GM23338 (cell line): ENCODE measurements around the gene SOD3. TPM values are rescaled to one million over a fixed set of nuclear protein-coding genes. Genes with fewer than 3 reads are reported as not detected.

Experiments used
- ATAC-seq: fragments of 200-7000 bp; cut with Tn5 transposase; 3 replicates; pipeline ENCODE4 v1.9.1; 2020
- DNase-seq: peaks from one replicate; pipeline ENCODE4 v3.0.0-alpha.2; 2015; ENCODE audit warnings: low spot score
- H2AFZ ChIP-seq: fragments of 200-600 bp; sonication (generic); 2 replicates; pipeline ENCODE4 v1.8.0; 2016; ENCODE audit warnings: antibody characterized with exemption, mild to moderate bottlenecking, moderate library complexity
- H3F3A ChIP-seq: fragments of 200-600 bp; sonication (generic); replicated peaks from 2 replicates; pipeline ENCODE4 v1.8.0; 2017; ENCODE audit warnings: antibody characterized with exemption, mixed run types, low read depth
- H3K27ac ChIP-seq: fragments of 200-600 bp; sonication (generic); 2 replicates; pipeline ENCODE4 v1.6.1; 2016; ENCODE audit warnings: low read depth
- H3K27me3 ChIP-seq: fragments of 200-600 bp; sonication (generic); 2 replicates; pipeline ENCODE4 v1.8.0; 2016; ENCODE audit warnings: mild to moderate bottlenecking, mixed run types, moderate library complexity; ENCODE audit not compliant: insufficient read depth
- H3K36me3 ChIP-seq: fragments of 200-600 bp; sonication (generic); 2 replicates; pipeline ENCODE4 v1.8.0; 2016; ENCODE audit warnings: mild to moderate bottlenecking; ENCODE audit not compliant: insufficient read depth
- H3K4me1 ChIP-seq: fragments of 200-600 bp; sonication (generic); 2 replicates; pipeline ENCODE4 v1.8.0; 2016; ENCODE audit warnings: mild to moderate bottlenecking, moderate library complexity; ENCODE audit not compliant: insufficient read depth
- H3K4me2 ChIP-seq: fragments of 200-600 bp; sonication (generic); 2 replicates; pipeline ENCODE4 v1.7.1; 2017; ENCODE audit warnings: mixed run types
- H3K4me3 ChIP-seq: fragments of 200-600 bp; sonication (generic); 2 replicates; pipeline ENCODE4 v1.6.1; 2016; ENCODE audit warnings: mixed run types
- H3K79me2 ChIP-seq: fragments of 200-600 bp; sonication (generic); replicated peaks from 2 replicates; pipeline ENCODE4 v1.8.0; 2017; ENCODE audit warnings: mild to moderate bottlenecking; ENCODE audit not compliant: insufficient read depth
- H3K9me2 ChIP-seq: fragments of 200-600 bp; sonication (generic); 2 replicates; pipeline ENCODE4 v1.8.0; 2017; ENCODE audit not compliant: insufficient read depth
- H4K20me1 ChIP-seq: fragments of 200-600 bp; sonication (generic); replicated peaks from 2 replicates; pipeline ENCODE4 v1.8.0; 2017; ENCODE audit warnings: mild to moderate bottlenecking; ENCODE audit not compliant: insufficient read depth
- H3K27ac Mint-ChIP-seq: 2 replicates; pipeline ENCODE4 v1.8.0; 2020; ENCODE audit warnings: inconsistent platforms, mild to moderate bottlenecking, moderate library complexity, mixed read lengths
- H3K27me3 Mint-ChIP-seq: 3 replicates; pipeline ENCODE4 v1.8.0; 2022; ENCODE audit warnings: low read depth, mild to moderate bottlenecking, moderate library complexity, mixed read lengths, inconsistent platforms; ENCODE audit not compliant: insufficient read depth, poor library complexity
- H3K36me3 Mint-ChIP-seq: 3 replicates; pipeline ENCODE4 v1.8.0; 2021; ENCODE audit warnings: low read depth, mild to moderate bottlenecking, inconsistent platforms, moderate library complexity, mixed read lengths
- H3K4me1 Mint-ChIP-seq: 3 replicates; pipeline ENCODE4 v1.8.0; 2020; ENCODE audit warnings: mild to moderate bottlenecking, inconsistent platforms, mixed read lengths
- H3K4me3 Mint-ChIP-seq: 3 replicates; pipeline ENCODE4 v1.8.0; 2021; ENCODE audit warnings: moderate library complexity, mild to moderate bottlenecking, inconsistent platforms, mixed read lengths
- H3K9me3 Mint-ChIP-seq: 3 replicates; pipeline ENCODE4 v1.8.0; 2020; ENCODE audit warnings: moderate library complexity, mild to moderate bottlenecking, inconsistent platforms, mixed read lengths
- ETS1 ChIP-seq: IDR thresholded peaks from 2 replicates; pipeline ENCODE4 v1.6.1; 2016; ENCODE audit warnings: antibody characterized with exemption
- EZH2 ChIP-seq: fragments of 200-600 bp; sonication (generic); IDR thresholded peaks from one replicate; pipeline ENCODE4 v1.8.0; 2017; ENCODE audit warnings: antibody characterized with exemption, mild to moderate bottlenecking, low read depth; ENCODE audit not compliant: unreplicated experiment
- EZH2phosphoT487 ChIP-seq: fragments of 200-600 bp; sonication (generic); IDR thresholded peaks from one replicate; pipeline ENCODE4 v1.8.1; 2018; ENCODE audit warnings: antibody characterized with exemption; ENCODE audit not compliant: unreplicated experiment
- JUNB ChIP-seq: IDR thresholded peaks from one replicate; pipeline ENCODE4 v1.6.1; 2016; ENCODE audit warnings: antibody characterized with exemption; ENCODE audit not compliant: unreplicated experiment
- NANOG ChIP-seq: IDR thresholded peaks from 2 replicates; pipeline ENCODE4 v1.6.1; 2016; ENCODE audit warnings: antibody characterized with exemption, borderline replicate concordance
- POLR2AphosphoS5 ChIP-seq: IDR thresholded peaks from 2 replicates; pipeline ENCODE4 v1.6.1; 2016; ENCODE audit warnings: antibody characterized with exemption, low read depth
- STAT1 ChIP-seq: IDR thresholded peaks from one replicate; pipeline ENCODE4 v1.6.1; 2016; ENCODE audit warnings: antibody characterized with exemption; ENCODE audit not compliant: unreplicated experiment
- ZNF114 ChIP-seq: fragments of 250-450 bp; sonication (Bioruptor Pico); IDR thresholded peaks from 2 replicates; pipeline ENCODE4 v1.5.0; 2020; ENCODE audit warnings: mild to moderate bottlenecking, moderate library complexity
- ZNF331 ChIP-seq: fragments of 250-450 bp; sonication (Bioruptor Pico); IDR thresholded peaks from 2 replicates; pipeline ENCODE4 v1.5.0; 2020; ENCODE audit warnings: low read depth, mild to moderate bottlenecking, moderate library complexity
- polyA plus RNA-seq: library from polyadenylated mRNA; unstranded; fragments of >200 nt; fragmentation: Nextera tagmentation; extraction: Ambion mirVana; gene quantifications from 2 replicates; pipeline ENCODE4 v1.2.1, GENCODE V29; 2016
- total RNA-seq: library from RNA; depleted of rRNA; stranded (reverse); fragments of >200 nt; shearing (Covaris generic); gene quantifications from 2 replicates; pipeline ENCODE4 v1.2.3, GENCODE V29; 2014
- TF ChIP-seq, protein P1 (sequence below): fragments of 250-450 bp; sonication (Bioruptor Pico); IDR thresholded peaks from 2 replicates; pipeline ENCODE4 v1.5.0; 2020; ENCODE audit warnings: mild to moderate bottlenecking, moderate library complexity
- TF ChIP-seq, protein P2 (sequence below), 2 experiments: fragments of 200-600 bp in 1 of 2; sonication (generic) in 1 of 2; conservative IDR thresholded peaks; 2 replicates each; pipeline versions ENCODE4 v1.5.1 to v1.6.1; 2016 to 2017; ENCODE audit warnings: antibody characterized with exemption in 2 of 2, low read depth in 2 of 2, mild to moderate bottlenecking in 2 of 2, moderate library complexity in 1 of 2

Gene SOD3
- total and polyA plus RNA-seq, 2 experiments from 2014 or later, result 7.5 to 11.8 TPM

DNA sequence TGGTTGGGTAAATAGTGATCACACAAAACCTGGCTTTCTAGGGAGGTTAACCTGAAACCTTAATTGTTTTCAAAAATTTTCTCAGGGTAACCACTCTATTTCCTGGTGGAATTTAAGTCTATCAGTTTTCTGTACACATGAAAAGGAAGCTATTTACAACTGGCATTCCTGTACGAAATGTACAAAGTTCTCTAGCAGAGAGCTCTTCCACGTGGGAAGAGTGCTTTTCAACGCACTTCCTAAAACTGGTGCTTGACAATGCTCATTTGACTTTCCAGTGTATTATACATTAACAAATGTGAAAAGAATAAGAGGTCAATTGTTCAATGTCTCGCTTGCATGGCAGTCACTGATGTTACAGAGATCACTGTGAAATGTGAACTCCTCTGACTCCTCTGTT is 2.8 kb upstream of the SOD3 start:
- TF ChIP-seq EZH2 (no peak), ZNF331 (CRISPR knock-in tag) (no peak), STAT1 (no peak), ETS1 (no peak), EZH2phosphoT487 (no peak), NANOG (no peak), JUNB (no peak), POLR2AphosphoS5 (no peak), ZNF114 (CRISPR knock-in tag) (no peak)
- TF ChIP-seq, protein P1, sequence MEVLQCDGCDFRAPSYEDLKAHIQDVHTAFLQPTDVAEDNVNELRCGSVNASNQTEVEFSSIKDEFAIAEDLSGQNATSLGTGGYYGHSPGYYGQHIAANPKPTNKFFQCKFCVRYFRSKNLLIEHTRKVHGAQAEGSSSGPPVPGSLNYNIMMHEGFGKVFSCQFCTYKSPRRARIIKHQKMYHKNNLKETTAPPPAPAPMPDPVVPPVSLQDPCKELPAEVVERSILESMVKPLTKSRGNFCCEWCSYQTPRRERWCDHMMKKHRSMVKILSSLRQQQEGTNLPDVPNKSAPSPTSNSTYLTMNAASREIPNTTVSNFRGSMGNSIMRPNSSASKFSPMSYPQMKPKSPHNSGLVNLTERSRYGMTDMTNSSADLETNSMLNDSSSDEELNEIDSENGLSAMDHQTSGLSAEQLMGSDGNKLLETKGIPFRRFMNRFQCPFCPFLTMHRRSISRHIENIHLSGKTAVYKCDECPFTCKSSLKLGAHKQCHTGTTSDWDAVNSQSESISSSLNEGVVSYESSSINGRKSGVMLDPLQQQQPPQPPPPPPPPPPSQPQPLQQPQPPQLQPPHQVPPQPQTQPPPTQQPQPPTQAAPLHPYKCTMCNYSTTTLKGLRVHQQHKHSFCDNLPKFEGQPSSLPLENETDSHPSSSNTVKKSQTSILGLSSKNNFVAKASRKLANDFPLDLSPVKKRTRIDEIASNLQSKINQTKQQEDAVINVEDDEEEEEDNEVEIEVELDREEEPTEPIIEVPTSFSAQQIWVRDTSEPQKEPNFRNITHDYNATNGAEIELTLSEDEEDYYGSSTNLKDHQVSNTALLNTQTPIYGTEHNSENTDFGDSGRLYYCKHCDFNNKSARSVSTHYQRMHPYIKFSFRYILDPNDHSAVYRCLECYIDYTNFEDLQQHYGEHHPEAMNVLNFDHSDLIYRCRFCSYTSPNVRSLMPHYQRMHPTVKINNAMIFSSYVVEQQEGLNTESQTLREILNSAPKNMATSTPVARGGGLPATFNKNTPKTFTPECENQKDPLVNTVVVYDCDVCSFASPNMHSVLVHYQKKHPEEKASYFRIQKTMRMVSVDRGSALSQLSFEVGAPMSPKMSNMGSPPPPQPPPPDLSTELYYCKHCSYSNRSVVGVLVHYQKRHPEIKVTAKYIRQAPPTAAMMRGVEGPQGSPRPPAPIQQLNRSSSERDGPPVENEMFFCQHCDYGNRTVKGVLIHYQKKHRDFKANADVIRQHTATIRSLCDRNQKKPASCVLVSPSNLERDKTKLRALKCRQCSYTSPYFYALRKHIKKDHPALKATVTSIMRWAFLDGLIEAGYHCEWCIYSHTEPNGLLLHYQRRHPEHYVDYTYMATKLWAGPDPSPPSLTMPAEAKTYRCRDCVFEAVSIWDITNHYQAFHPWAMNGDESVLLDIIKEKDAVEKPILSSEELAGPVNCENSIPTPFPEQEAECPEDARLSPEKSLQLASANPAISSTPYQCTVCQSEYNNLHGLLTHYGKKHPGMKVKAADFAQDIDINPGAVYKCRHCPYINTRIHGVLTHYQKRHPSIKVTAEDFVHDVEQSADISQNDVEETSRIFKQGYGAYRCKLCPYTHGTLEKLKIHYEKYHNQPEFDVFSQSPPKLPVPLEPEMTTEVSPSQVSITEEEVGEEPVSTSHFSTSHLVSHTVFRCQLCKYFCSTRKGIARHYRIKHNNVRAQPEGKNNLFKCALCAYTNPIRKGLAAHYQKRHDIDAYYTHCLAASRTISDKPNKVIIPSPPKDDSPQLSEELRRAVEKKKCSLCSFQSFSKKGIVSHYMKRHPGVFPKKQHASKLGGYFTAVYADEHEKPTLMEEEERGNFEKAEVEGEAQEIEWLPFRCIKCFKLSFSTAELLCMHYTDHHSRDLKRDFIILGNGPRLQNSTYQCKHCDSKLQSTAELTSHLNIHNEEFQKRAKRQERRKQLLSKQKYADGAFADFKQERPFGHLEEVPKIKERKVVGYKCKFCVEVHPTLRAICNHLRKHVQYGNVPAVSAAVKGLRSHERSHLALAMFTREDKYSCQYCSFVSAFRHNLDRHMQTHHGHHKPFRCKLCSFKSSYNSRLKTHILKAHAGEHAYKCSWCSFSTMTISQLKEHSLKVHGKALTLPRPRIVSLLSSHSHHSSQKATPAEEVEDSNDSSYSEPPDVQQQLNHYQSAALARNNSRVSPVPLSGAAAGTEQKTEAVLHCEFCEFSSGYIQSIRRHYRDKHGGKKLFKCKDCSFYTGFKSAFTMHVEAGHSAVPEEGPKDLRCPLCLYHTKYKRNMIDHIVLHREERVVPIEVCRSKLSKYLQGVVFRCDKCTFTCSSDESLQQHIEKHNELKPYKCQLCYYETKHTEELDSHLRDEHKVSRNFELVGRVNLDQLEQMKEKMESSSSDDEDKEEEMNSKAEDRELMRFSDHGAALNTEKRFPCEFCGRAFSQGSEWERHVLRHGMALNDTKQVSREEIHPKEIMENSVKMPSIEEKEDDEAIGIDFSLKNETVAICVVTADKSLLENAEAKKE (CRISPR knock-in tag), result no peak
- TF ChIP-seq, protein P2, sequence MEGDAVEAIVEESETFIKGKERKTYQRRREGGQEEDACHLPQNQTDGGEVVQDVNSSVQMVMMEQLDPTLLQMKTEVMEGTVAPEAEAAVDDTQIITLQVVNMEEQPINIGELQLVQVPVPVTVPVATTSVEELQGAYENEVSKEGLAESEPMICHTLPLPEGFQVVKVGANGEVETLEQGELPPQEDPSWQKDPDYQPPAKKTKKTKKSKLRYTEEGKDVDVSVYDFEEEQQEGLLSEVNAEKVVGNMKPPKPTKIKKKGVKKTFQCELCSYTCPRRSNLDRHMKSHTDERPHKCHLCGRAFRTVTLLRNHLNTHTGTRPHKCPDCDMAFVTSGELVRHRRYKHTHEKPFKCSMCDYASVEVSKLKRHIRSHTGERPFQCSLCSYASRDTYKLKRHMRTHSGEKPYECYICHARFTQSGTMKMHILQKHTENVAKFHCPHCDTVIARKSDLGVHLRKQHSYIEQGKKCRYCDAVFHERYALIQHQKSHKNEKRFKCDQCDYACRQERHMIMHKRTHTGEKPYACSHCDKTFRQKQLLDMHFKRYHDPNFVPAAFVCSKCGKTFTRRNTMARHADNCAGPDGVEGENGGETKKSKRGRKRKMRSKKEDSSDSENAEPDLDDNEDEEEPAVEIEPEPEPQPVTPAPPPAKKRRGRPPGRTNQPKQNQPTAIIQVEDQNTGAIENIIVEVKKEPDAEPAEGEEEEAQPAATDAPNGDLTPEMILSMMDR (conservative IDR thresholded peaks at IDR 0.05; ENCODE audit: low read depth in 2 of 2), result no peak
- H3K4me2 ChIP-seq, result no peak overlapping the region
- Mint-ChIP-seq H3K4me1 (peaks cover 21% of the 10 kb centered on the region), H3K27ac (no peak overlapping the region), H3K36me3 (peaks cover 4% of the 10 kb centered on the region; the same call in 1 of the 3 replicates), H3K27me3 (peaks cover 7% of the 10 kb centered on the region), H3K9me3 (peaks cover 4% of the 10 kb centered on the region; the same call in 1 of the 3 replicates), H3K4me3 (no peak overlapping the region)
- no peaks in the 10 kb centered on the region for H3K79me2 ChIP-seq
- no peak overlapping the region for H3K4me3 ChIP-seq
- ATAC-seq, result no peak
- no peaks in the 10 kb centered on the region for H3K36me3 ChIP-seq
- no peak overlapping the region for H3K27ac ChIP-seq
- no peak overlapping the region for H2AFZ ChIP-seq
- H3K9me2 ChIP-seq, result no peaks in the 10 kb centered on the region
- no peaks in the 10 kb centered on the region for H3F3A ChIP-seq
- peaks cover 18% of the 10 kb centered on the region; the same call in 1 of the 2 replicates for H3K4me1 ChIP-seq
- DNase-seq, result no peak
- H3K27me3 ChIP-seq, result peaks cover 17% of the 10 kb centered on the region
- no peaks in the 10 kb centered on the region for H4K20me1 ChIP-seq
